ENCODE results near the gene ZNF618.
"Not testable (repeated sequence)": the region's sequence is repeated elsewhere in the genome, so short reads cannot be mapped to it uniquely, and the experiment has no call there.

- peak; percentile 3; the same call in 1 of the 2 replicates for TF ChIP-seq CTCF (IDR thresholded peaks at IDR 0.05)
- not testable (repeated sequence) for TF ChIP-seq ZBTB21, FOXJ3 (CRISPR knock-in tag; IDR thresholded peaks at IDR 0.05; ENCODE audit: borderline replicate concordance)
These were observed 206.8 kb downstream of the ZNF618 start for GRCh38 chr9:114082763-114083412.
